ENCODE measurements around the gene USP47.

USP47 gene

GRCh38 chr11:11913395-11913794 lies 71.6 kb downstream of the USP47 start:
- no peaks in the 10 kb centered on the region for H3K27me3 Mint-ChIP-seq
- intact Hi-C loops (cut with micrococcal nuclease): no loop called here
- H3K27ac Mint-ChIP-seq: no peak overlapping the region
- peaks cover 57% of the 10 kb centered on the region for H3K36me3 Mint-ChIP-seq (ENCODE audit: low read depth)
- no peak overlapping the region for H3K4me3 Mint-ChIP-seq
- no peaks in the 10 kb centered on the region for H3K9me3 Mint-ChIP-seq
- H3K4me1 Mint-ChIP-seq (ENCODE audit: low read depth): no peaks in the 10 kb centered on the region

GRCh38 chr11:11915625-11916024 lies 73.9 kb downstream of the USP47 start:
- H3K4me1 Mint-ChIP-seq (ENCODE audit: low read depth): no peaks in the 10 kb centered on the region
- intact Hi-C loops (cut with micrococcal nuclease): no loop called here
- no peaks in the 10 kb centered on the region for H3K9me3 Mint-ChIP-seq
- H3K27ac Mint-ChIP-seq: no peak overlapping the region
- H3K4me3 Mint-ChIP-seq: no peak overlapping the region
- H3K27me3 Mint-ChIP-seq: no peaks in the 10 kb centered on the region
- peaks cover 53% of the 10 kb centered on the region for H3K36me3 Mint-ChIP-seq (ENCODE audit: low read depth)

- intact Hi-C loops (cut with micrococcal nuclease): no loop called here
- peaks cover 40% of the 10 kb centered on the region for H3K36me3 Mint-ChIP-seq (ENCODE audit: low read depth)
- no peaks in the 10 kb centered on the region for H3K4me1 Mint-ChIP-seq (ENCODE audit: low read depth)
- no peaks in the 10 kb centered on the region for H3K27me3 Mint-ChIP-seq
- no peaks in the 10 kb centered on the region for H3K9me3 Mint-ChIP-seq
- no peak overlapping the region for H3K27ac Mint-ChIP-seq
- H3K4me3 Mint-ChIP-seq: no peak overlapping the region
These were observed 75.2 kb downstream of the USP47 start for GRCh38 chr11:11916981-11917399.

DNA sequence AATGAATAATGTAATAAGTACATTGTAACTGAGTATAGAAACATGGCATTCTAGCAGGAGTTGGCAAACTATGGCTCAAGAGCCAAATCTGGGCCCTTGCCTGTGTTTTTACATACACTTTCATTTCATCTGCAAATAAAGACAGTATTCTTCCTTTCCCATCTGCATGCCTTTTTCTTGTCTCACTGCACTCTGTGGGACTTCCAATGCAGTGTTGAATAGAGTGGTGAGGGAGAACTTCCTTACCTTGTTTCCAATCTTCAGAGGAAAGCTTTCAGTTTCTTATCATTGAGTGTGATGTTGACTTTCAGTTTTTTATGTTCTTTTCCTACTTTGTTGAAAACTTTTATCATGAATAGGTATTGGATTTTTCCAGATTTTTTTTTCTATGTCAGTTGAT lies 82.1 kb downstream of the USP47 start:
- peaks cover 57% of the 10 kb centered on the region for H3K36me3 Mint-ChIP-seq (ENCODE audit: low read depth)
- no peaks in the 10 kb centered on the region for H3K9me3 Mint-ChIP-seq
- H3K4me1 Mint-ChIP-seq (ENCODE audit: low read depth): peaks cover 12% of the 10 kb centered on the region
- H3K27ac Mint-ChIP-seq: no peak overlapping the region
- intact Hi-C loops (cut with micrococcal nuclease): no loop called here
- no peak overlapping the region for H3K4me3 Mint-ChIP-seq
- no peaks in the 10 kb centered on the region for H3K27me3 Mint-ChIP-seq

GRCh38 chr11:11929920-11930319 lies 88.1 kb downstream of the USP47 start:
- no peak overlapping the region for H3K27ac Mint-ChIP-seq
- H3K4me1 Mint-ChIP-seq (ENCODE audit: low read depth): peaks cover 12% of the 10 kb centered on the region
- intact Hi-C loops (cut with micrococcal nuclease): loop anchor here (5.0 kb wide), 1 partner anchor 352 kb away; no protein-coding TSS in a partner anchor
- no peaks in the 10 kb centered on the region for H3K27me3 Mint-ChIP-seq
- H3K36me3 Mint-ChIP-seq (ENCODE audit: low read depth): peaks cover 67% of the 10 kb centered on the region
- no peak overlapping the region for H3K4me3 Mint-ChIP-seq
- no peaks in the 10 kb centered on the region for H3K9me3 Mint-ChIP-seq

- H3K4me3 Mint-ChIP-seq: no peak overlapping the region
- no peaks in the 10 kb centered on the region for H3K9me3 Mint-ChIP-seq
- intact Hi-C loops (cut with micrococcal nuclease): loop anchor here (1.0 to 5.0 kb wide), 2 partner anchors 113 to 351 kb away; no protein-coding TSS in a partner anchor
- H3K27ac Mint-ChIP-seq: no peak overlapping the region
- peaks cover 3% of the 10 kb centered on the region for H3K4me1 Mint-ChIP-seq (ENCODE audit: low read depth)
- no peaks in the 10 kb centered on the region for H3K27me3 Mint-ChIP-seq
- H3K36me3 Mint-ChIP-seq (ENCODE audit: low read depth): peaks cover 62% of the 10 kb centered on the region
These were observed 89.8 kb downstream of the USP47 start for GRCh38 chr11:11931461-11932055.

- H3K9me3 Mint-ChIP-seq: no peaks in the 10 kb centered on the region
- H3K4me3 Mint-ChIP-seq: no peak overlapping the region
- intact Hi-C loops (cut with micrococcal nuclease): no loop called here
- H3K36me3 Mint-ChIP-seq (ENCODE audit: low read depth): peaks cover 82% of the 10 kb centered on the region
- H3K27me3 Mint-ChIP-seq: no peaks in the 10 kb centered on the region
- H3K27ac Mint-ChIP-seq: no peak overlapping the region
- H3K4me1 Mint-ChIP-seq (ENCODE audit: low read depth): no peaks in the 10 kb centered on the region
These were observed 93.8 kb downstream of the USP47 start for GRCh38 chr11:11935536-11935935.

DNA sequence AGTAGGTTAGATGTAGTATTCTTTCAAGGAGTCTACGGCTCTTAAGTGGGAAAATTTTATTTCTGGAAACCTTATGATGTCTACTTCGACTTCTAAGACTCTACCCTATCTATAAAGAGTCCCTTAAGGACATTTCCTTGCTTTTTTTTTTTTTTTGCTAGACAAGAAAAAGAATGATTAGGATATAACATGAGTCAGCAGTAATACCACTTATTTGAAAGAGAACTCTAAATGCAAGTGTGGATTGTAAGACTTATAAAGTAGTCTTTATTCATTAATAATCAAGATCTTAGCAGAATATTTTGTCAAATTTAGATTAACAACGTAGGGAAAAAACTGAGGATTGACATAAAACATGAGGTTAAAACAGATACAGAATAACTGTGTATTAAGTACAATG lies 95.7 kb downstream of the USP47 start:
- no peaks in the 10 kb centered on the region for H3K4me1 Mint-ChIP-seq (ENCODE audit: low read depth)
- no peaks in the 10 kb centered on the region for H3K9me3 Mint-ChIP-seq
- H3K27me3 Mint-ChIP-seq: no peaks in the 10 kb centered on the region
- no peak overlapping the region for H3K27ac Mint-ChIP-seq
- H3K36me3 Mint-ChIP-seq (ENCODE audit: low read depth): peaks cover 90% of the 10 kb centered on the region
- H3K4me3 Mint-ChIP-seq: no peak overlapping the region
- intact Hi-C loops (cut with micrococcal nuclease): no loop called here

DNA sequence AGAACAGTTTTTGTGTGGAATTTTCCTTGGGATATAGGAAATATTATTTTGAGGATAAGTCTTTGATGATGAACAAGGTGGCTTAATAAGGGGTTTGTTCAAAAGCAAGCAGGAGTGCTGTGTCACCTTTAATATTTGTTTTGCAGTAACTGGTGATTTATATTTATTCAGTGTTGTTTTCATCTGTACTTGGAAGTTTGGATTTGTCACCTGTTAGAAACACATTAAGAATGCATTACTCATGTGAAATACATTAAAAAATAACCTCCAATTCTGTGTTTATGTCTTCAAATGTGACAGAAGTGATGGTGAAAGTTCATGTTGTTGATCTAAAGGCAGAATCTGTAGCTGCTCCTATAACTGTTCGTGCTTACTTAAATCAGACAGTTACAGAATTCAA lies 96.2 kb downstream of the USP47 start:
- H3K4me1 Mint-ChIP-seq (ENCODE audit: low read depth): no peaks in the 10 kb centered on the region
- intact Hi-C loops (cut with micrococcal nuclease): no loop called here
- H3K27me3 Mint-ChIP-seq: no peaks in the 10 kb centered on the region
- no peak overlapping the region for H3K27ac Mint-ChIP-seq
- H3K4me3 Mint-ChIP-seq: no peak overlapping the region
- H3K9me3 Mint-ChIP-seq: no peaks in the 10 kb centered on the region
- H3K36me3 Mint-ChIP-seq (ENCODE audit: low read depth): peaks cover 90% of the 10 kb centered on the region

- intact Hi-C loops (cut with micrococcal nuclease): no loop called here
- Mint-ChIP-seq H3K4me1 (ENCODE audit: low read depth) (no peaks in the 10 kb centered on the region), H3K27ac (no peak overlapping the region), H3K36me3 (ENCODE audit: low read depth) (peaks cover 87% of the 10 kb centered on the region), H3K27me3 (no peaks in the 10 kb centered on the region), H3K4me3 (no peak overlapping the region), H3K9me3 (no peaks in the 10 kb centered on the region)
These were observed 98.8 kb downstream of the USP47 start for GRCh38 chr11:11940551-11940950.

GRCh38 chr11:11942668-11943067 lies 100.9 kb downstream of the USP47 start:
- H3K27ac Mint-ChIP-seq: no peak overlapping the region
- H3K27me3 Mint-ChIP-seq: no peaks in the 10 kb centered on the region
- intact Hi-C loops (cut with micrococcal nuclease): no loop called here
- H3K36me3 Mint-ChIP-seq (ENCODE audit: low read depth): peaks cover 87% of the 10 kb centered on the region
- no peak overlapping the region for H3K4me3 Mint-ChIP-seq
- H3K4me1 Mint-ChIP-seq (ENCODE audit: low read depth): no peaks in the 10 kb centered on the region
- no peaks in the 10 kb centered on the region for H3K9me3 Mint-ChIP-seq

DNA sequence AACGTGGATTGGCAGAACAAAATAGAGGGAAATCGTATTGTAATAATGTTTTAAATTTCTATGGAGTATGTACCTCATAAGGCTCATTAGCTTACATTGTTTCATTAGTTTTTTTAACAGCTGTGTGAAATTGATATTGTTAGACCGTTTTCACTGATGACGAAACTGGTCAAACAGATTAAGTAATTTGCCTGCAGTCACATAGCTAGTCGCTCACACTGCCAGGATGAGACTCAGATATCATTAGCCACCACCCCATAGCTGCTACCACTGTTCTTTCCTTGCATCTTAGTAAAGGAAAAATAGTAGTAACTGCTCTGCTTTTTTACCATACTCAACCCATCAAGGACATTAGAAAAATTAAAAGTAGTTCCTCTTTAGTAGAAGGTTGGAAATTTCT lies 102.7 kb downstream of the USP47 start:
- intact Hi-C loops (cut with micrococcal nuclease): no loop called here
- no peak overlapping the region for H3K27ac Mint-ChIP-seq

DNA sequence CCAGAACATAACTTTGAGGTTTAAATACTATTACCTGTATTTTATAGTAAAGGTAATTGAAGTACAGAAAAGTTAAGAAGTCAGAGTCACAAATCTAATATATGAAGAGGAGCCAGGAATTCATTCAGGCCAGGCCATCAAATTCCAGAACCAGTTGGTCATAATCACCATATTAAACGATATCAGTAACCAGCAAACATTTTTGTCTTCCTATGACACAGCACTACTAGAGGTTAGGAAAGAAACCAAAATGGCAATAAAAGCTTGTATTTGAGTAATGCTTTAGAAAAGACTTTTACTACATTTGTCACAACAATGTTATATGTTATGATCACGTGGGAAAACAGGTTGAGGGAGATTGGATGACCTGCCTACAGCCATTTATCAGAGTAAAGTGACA lies 104.4 kb downstream of the USP47 start:
- peaks cover 75% of the 10 kb centered on the region for H3K36me3 Mint-ChIP-seq (ENCODE audit: low read depth)

More for the DNA sequence above, 102.7 kb downstream of the USP47 start:
- H3K27me3 Mint-ChIP-seq: no peaks in the 10 kb centered on the region
- H3K9me3 Mint-ChIP-seq: no peaks in the 10 kb centered on the region
- H3K4me1 Mint-ChIP-seq (ENCODE audit: low read depth): no peaks in the 10 kb centered on the region
- H3K4me3 Mint-ChIP-seq: no peak overlapping the region
- H3K36me3 Mint-ChIP-seq (ENCODE audit: low read depth): peaks cover 77% of the 10 kb centered on the region

GRCh38 chr11:11946878-11947277 lies 105.1 kb downstream of the USP47 start:
- H3K36me3 Mint-ChIP-seq (ENCODE audit: low read depth): peaks cover 77% of the 10 kb centered on the region
- no peak overlapping the region for H3K27ac Mint-ChIP-seq
- H3K4me1 Mint-ChIP-seq (ENCODE audit: low read depth): no peaks in the 10 kb centered on the region

More for the DNA sequence above, 104.4 kb downstream of the USP47 start:
- Mint-ChIP-seq H3K27me3 (no peaks in the 10 kb centered on the region), H3K9me3 (no peaks in the 10 kb centered on the region), H3K27ac (no peak overlapping the region), H3K4me1 (ENCODE audit: low read depth) (no peaks in the 10 kb centered on the region), H3K4me3 (no peak overlapping the region)
- intact Hi-C loops (cut with micrococcal nuclease): no loop called here

DNA sequence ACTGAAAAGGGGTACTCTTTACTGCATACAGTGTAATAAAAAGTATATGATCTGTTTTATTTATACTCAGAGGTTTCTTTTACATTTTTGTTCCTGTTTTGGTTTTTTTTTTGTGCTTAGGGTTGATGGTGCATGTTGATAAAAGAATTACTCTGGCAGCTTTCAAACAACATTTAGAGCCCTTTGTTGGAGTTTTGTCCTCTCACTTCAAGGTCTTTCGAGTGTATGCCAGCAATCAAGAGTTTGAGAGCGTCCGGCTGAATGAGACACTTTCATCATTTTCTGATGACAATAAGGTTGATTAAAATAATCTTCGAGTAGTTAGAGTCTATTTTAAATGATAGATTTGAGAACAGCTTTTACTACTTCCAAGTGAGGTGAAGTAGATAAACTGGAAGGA lies 106.1 kb downstream of the USP47 start:
- Mint-ChIP-seq H3K4me3 (no peak overlapping the region), H3K4me1 (ENCODE audit: low read depth) (no peaks in the 10 kb centered on the region), H3K27me3 (no peaks in the 10 kb centered on the region), H3K36me3 (ENCODE audit: low read depth) (peaks cover 77% of the 10 kb centered on the region), H3K27ac (peak overlapping the region; percentile 42), H3K9me3 (no peaks in the 10 kb centered on the region)
- intact Hi-C loops (cut with micrococcal nuclease): no loop called here

More at GRCh38 chr11:11946878-11947277, 105.1 kb downstream of the USP47 start:
- H3K4me3 Mint-ChIP-seq: no peak overlapping the region
- H3K9me3 Mint-ChIP-seq: no peaks in the 10 kb centered on the region
- no peaks in the 10 kb centered on the region for H3K27me3 Mint-ChIP-seq
- intact Hi-C loops (cut with micrococcal nuclease): no loop called here
